ENCODE data around the gene TTC17.

DNA sequence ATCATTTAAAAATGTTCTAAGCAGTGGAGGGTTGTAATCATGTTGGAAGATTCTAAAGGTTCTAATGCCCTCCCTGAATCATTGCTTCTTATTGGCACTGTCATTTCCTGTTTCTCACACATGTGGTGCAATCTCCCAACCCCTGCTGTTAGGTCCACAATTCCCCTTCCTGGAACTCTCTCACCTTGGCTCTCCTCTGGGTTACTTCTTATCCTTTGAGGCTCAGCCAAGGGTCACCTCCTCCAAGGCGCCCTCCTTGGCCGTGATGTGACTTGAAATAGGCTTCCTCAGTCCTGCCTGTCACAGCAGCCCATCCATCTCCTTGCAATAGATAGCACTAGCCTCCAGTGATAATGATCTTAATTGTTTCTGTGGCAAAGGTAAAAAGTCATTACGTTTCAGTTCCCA, 149.8 kb downstream of the TTC17 start:
- TF ChIP-seq, protein P1, sequence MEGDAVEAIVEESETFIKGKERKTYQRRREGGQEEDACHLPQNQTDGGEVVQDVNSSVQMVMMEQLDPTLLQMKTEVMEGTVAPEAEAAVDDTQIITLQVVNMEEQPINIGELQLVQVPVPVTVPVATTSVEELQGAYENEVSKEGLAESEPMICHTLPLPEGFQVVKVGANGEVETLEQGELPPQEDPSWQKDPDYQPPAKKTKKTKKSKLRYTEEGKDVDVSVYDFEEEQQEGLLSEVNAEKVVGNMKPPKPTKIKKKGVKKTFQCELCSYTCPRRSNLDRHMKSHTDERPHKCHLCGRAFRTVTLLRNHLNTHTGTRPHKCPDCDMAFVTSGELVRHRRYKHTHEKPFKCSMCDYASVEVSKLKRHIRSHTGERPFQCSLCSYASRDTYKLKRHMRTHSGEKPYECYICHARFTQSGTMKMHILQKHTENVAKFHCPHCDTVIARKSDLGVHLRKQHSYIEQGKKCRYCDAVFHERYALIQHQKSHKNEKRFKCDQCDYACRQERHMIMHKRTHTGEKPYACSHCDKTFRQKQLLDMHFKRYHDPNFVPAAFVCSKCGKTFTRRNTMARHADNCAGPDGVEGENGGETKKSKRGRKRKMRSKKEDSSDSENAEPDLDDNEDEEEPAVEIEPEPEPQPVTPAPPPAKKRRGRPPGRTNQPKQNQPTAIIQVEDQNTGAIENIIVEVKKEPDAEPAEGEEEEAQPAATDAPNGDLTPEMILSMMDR (conservative IDR thresholded peaks at IDR 0.05; ENCODE audit: low read depth, low read length), result no peak
- TF ChIP-seq RAD21 (IDR thresholded peaks at IDR 0.05; ENCODE audit: low read length), result no peak
- TF ChIP-seq MAZ (IDR thresholded peaks at IDR 0.05; ENCODE audit: borderline replicate concordance, low read depth, low read length), result no peak
- TF ChIP-seq ELK1 (IDR thresholded peaks at IDR 0.05; ENCODE audit: borderline replicate concordance, low read depth, low read length), result no peak
- TF ChIP-seq POLR2A (IDR thresholded peaks at IDR 0.05; ENCODE audit: low read depth, low read length), result no peak
- TF ChIP-seq NFE2L2 (IDR thresholded peaks at IDR 0.05; ENCODE audit: low read depth, low read length), result no peak
